Subcutaneous abdominal adipose tissue (tissue), 5 donors: ENCODE measurements around the gene LLGL2.

Experiments
- H3K27ac ChIP-seq: one replicate; pipeline ENCODE4 v1.7.0; 2013; ENCODE audit warnings: low read depth, mild to moderate bottlenecking, inconsistent platforms, low read length, moderate library complexity
- H3K27me3 ChIP-seq, 5 donors: one replicate each; pipeline ENCODE4 v1.7.0; 2013; ENCODE audit warnings: low read length in 5 of 5, inconsistent platforms in 1 of 5; ENCODE audit not compliant: control insufficient read depth in 5 of 5, insufficient read depth in 4 of 5
- H3K36me3 ChIP-seq, 5 donors: one replicate each; pipeline ENCODE4 v1.7.0; 2013; ENCODE audit warnings: low read length in 5 of 5; ENCODE audit not compliant: control insufficient read depth in 5 of 5, insufficient read depth in 5 of 5
- H3K4me1 ChIP-seq, 5 donors: one replicate each; pipeline ENCODE4 v1.7.0; 2013; ENCODE audit warnings: low read length in 5 of 5, mild to moderate bottlenecking in 3 of 5, moderate library complexity in 1 of 5; ENCODE audit not compliant: control insufficient read depth in 5 of 5, insufficient read depth in 5 of 5
- H3K4me3 ChIP-seq, 5 donors: one replicate each; pipeline ENCODE4 v1.7.0; 2013; ENCODE audit warnings: low read length in 5 of 5, low read depth in 1 of 5
- H3K9ac ChIP-seq, 5 donors: one replicate each; pipeline ENCODE4 v1.7.0; 2013; ENCODE audit warnings: low read length in 5 of 5, mild to moderate bottlenecking in 4 of 5, moderate library complexity in 3 of 5
- H3K9me3 ChIP-seq, 5 donors: one replicate each; pipeline ENCODE4 v1.7.0; 2013; ENCODE audit warnings: low read length in 5 of 5; ENCODE audit not compliant: control insufficient read depth in 5 of 5
- donor health status: healthy.
- donor health status: healthy.
- donor health status: healthy.
- donor health status: healthy.
- donor health status: healthy.

The LLGL2 gene

DNA sequence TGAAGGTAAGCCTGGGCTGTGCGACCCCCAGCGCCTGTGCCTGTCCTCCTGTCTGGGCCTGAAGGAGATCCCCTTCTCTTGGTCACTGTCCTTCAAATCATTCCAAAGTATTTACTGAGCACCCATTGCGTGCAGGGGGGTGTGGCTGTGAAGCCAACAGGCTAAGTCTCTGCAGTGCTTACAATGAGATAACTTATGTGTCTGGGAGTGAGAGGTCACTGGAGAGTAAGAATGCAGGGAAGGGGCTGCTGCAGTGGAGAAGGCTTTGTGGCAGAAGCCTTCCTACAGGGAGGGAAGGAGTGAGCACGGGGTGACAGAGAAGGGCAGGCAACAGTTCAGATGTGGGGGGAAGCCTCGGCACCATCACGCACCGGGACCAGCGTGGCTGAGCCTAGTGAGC, 96.6 kb downstream of the LLGL2 start:
- peaks cover 0 to 96% (median 79%) of the 10 kb centered on the region in 5 donors for H3K36me3 ChIP-seq
- no peaks in the 10 kb centered on the region for H3K4me1 ChIP-seq
- no peaks in the 10 kb centered on the region for H3K9me3 ChIP-seq
- H3K27me3 ChIP-seq = no peaks in the 10 kb centered on the region
- no peak overlapping the region for H3K4me3 ChIP-seq
- no peak overlapping the region for H3K27ac ChIP-seq
- H3K9ac ChIP-seq = no peak overlapping the region

- H3K27ac ChIP-seq = no peak overlapping the region
- peaks cover 0 to 93% (median 75%) of the 10 kb centered on the region in 5 donors for H3K36me3 ChIP-seq
Measured at GRCh38 chr17:75622771-75623273, 97.3 kb downstream of the LLGL2 start.

GRCh38 chr17:75623386-75623785, 97.9 kb downstream of the LLGL2 start:
- Histone ChIP-seq H3K36me3 (peaks cover 0 to 88% (median 71%) of the 10 kb centered on the region in 5 donors), H3K27me3 (no peaks in the 10 kb centered on the region), H3K9me3 (no peaks in the 10 kb centered on the region), H3K9ac (no peak overlapping the region), H3K4me3 (no peak overlapping the region), H3K27ac (no peak overlapping the region), H3K4me1 (no peaks in the 10 kb centered on the region)

More at GRCh38 chr17:75622771-75623273, 97.3 kb downstream of the LLGL2 start:
- Histone ChIP-seq H3K9ac (no peak overlapping the region), H3K9me3 (no peaks in the 10 kb centered on the region), H3K4me1 (no peaks in the 10 kb centered on the region), H3K4me3 (no peak overlapping the region), H3K27me3 (no peaks in the 10 kb centered on the region)

DNA sequence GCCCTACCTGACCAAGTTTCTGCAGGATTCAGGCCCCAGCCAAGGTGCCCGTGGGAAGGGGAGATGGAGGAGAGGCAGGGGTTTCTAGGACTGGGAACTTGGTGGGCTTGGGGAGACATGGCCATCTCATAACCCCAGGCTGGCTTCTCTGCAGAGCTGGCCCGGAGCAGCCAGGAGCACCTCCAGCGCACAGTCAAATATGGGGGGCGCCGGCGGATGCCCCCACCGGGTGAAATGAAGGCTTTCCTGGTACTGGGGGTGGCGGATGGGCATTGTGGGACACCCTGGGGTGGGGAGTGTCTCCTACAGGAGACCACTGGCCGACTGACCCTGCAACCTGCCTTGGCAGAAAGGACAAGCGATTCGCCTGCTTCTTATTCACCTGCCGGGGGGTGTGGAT, 98.5 kb downstream of the LLGL2 start:
- no peak overlapping the region for H3K4me3 ChIP-seq
- H3K27me3 ChIP-seq = no peaks in the 10 kb centered on the region
- H3K4me1 ChIP-seq = no peaks in the 10 kb centered on the region
- H3K36me3 ChIP-seq = peaks cover 0 to 81% (median 68%) of the 10 kb centered on the region in 5 donors
- H3K27ac ChIP-seq = no peak overlapping the region
- no peak overlapping the region for H3K9ac ChIP-seq
- H3K9me3 ChIP-seq = no peaks in the 10 kb centered on the region
